Thyroid gland (tissue), 4 donors: ENCODE measurements around the gene G3BP2.

Experiments used
- POLR2A ChIP-seq, 2 donors: fragments of 450-650 bp; IDR thresholded peaks; one replicate each; pipeline ENCODE4 v1.6.1; 2017; ENCODE audit warnings: antibody characterized with exemption in 2 of 2, mild to moderate bottlenecking in 2 of 2, moderate library complexity in 1 of 2
- TF ChIP-seq, protein P1 (sequence below), 6 experiments: fragments of 200-600 bp in 3 of 6; fragments of 450-650 bp in 3 of 6; sonication (generic) in 3 of 6; IDR thresholded peaks; one replicate each; pipeline ENCODE4 v1.5.1; 2016 to 2019; ENCODE audit warnings: antibody characterized with exemption in 6 of 6, mild to moderate bottlenecking in 2 of 6, inconsistent platforms in 1 of 6, moderate library complexity in 1 of 6

DNA sequence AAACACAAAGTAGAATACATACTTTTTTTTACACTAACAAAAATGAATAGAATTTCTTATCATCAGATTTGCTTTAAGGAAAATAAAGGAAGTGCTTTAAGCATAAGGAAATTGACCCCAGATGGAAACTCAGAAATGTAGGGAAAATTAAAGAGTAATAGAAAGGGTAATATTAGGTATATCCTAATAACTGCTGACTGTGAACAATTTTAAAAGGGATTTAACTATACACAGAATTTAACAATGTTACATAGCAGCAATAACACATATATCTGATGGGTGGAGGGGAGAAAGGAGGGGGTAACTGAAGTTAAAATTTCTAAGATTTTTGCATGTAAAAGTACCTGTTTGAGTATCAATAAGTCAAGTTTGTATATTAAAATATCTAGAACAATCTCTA lies 51.5 kb downstream of the G3BP2 start:
- TF ChIP-seq, protein P1, sequence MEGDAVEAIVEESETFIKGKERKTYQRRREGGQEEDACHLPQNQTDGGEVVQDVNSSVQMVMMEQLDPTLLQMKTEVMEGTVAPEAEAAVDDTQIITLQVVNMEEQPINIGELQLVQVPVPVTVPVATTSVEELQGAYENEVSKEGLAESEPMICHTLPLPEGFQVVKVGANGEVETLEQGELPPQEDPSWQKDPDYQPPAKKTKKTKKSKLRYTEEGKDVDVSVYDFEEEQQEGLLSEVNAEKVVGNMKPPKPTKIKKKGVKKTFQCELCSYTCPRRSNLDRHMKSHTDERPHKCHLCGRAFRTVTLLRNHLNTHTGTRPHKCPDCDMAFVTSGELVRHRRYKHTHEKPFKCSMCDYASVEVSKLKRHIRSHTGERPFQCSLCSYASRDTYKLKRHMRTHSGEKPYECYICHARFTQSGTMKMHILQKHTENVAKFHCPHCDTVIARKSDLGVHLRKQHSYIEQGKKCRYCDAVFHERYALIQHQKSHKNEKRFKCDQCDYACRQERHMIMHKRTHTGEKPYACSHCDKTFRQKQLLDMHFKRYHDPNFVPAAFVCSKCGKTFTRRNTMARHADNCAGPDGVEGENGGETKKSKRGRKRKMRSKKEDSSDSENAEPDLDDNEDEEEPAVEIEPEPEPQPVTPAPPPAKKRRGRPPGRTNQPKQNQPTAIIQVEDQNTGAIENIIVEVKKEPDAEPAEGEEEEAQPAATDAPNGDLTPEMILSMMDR (IDR thresholded peaks at IDR 0.05): no peak
- no peak for TF ChIP-seq POLR2A (IDR thresholded peaks at IDR 0.05)
